GM21526 (cell line): ENCODE data around the gene STK31.
"Not testable (repeated sequence)": the region's sequence is repeated elsewhere in the genome, so short reads cannot be mapped to it uniquely, and the experiment has no call there.

ENCODE experiments used
- ATAC-seq: cut with Tn5 transposase; IDR thresholded peaks from one replicate; pipeline ENCODE4 v1.9.1; 2021; ENCODE audit warnings: moderate library complexity; ENCODE audit not compliant: unreplicated experiment, low FRiP score

Gene STK31, protein sequence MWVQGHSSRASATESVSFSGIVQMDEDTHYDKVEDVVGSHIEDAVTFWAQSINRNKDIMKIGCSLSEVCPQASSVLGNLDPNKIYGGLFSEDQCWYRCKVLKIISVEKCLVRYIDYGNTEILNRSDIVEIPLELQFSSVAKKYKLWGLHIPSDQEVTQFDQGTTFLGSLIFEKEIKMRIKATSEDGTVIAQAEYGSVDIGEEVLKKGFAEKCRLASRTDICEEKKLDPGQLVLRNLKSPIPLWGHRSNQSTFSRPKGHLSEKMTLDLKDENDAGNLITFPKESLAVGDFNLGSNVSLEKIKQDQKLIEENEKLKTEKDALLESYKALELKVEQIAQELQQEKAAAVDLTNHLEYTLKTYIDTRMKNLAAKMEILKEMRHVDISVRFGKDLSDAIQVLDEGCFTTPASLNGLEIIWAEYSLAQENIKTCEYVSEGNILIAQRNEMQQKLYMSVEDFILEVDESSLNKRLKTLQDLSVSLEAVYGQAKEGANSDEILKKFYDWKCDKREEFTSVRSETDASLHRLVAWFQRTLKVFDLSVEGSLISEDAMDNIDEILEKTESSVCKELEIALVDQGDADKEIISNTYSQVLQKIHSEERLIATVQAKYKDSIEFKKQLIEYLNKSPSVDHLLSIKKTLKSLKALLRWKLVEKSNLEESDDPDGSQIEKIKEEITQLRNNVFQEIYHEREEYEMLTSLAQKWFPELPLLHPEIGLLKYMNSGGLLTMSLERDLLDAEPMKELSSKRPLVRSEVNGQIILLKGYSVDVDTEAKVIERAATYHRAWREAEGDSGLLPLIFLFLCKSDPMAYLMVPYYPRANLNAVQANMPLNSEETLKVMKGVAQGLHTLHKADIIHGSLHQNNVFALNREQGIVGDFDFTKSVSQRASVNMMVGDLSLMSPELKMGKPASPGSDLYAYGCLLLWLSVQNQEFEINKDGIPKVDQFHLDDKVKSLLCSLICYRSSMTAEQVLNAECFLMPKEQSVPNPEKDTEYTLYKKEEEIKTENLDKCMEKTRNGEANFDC

DNA sequence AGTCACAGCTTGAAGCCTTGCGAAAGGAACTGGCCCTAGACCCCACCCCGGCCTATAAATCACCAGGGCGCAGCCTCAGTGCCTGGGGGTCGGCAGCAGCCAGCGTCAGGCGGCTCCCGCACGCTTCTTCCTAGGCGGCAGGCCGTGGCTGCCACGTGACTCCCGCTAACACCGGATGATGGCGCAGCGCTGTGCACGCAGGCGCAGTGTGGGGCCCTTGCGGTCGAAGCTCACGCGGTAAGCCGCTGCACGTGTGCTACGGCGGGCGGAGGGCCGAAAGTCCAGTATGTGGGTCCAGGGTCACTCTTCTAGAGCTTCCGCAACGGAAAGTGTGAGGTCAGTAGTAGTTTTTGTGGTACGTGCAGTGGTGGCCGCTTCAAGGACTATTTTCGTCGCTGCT is at the start of gene STK31:
Gene STK31, plus strand, starts transcription at position 220 of the 400 bp plus-strand sequence. Its CDS starts 67 bp downstream, at position 287.
- ATAC-seq, result no peak

DNA sequence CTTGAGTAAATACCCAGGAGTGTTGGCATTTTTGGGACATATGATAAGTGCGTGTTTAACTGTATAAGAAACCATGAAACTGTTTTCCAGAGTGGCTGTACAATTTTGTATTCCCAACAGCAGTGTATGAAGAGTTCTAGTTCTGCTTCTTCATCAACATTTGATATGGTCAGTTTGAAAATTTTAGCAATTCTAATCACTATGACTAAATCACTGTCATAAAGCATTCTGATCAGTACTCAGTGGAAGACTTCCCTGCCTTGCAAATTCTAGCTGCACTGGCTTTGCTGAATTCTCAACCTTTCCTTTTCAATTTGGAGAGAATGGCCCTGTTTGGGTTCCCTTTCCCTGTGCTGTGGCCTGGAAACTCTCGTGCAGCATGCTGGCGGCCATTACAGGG is 48.6 kb upstream of the STK31 start:
- ATAC-seq, result no peak

GRCh38 chr7:23662124-23662983 is 47.7 kb upstream of the STK31 start:
- ATAC-seq, result no peak

DNA sequence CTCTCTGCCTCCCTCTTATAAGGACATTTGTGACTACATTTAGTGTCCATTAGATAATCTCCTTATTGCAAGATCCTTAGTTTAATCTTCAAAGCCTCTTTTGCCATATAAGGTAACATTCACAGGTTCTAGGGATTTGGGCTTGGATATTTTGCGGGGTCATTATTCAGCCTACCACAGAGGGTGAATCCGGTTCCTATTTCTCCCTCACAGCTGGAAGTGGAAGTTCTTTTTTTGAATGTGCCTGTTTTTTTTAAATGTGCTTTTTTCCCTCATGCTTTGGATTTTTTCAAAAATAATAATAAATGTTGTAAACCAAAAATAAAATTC is 47.1 kb upstream of the STK31 start:
- ATAC-seq, result no peak

GRCh38 chr7:23664122-23664521 is 45.9 kb upstream of the STK31 start:
- no peak for ATAC-seq

- no peak for ATAC-seq
Measured at GRCh38 chr7:23672033-23672432, 38.0 kb upstream of the STK31 start.

GRCh38 chr7:23679898-23680413 is 30.1 kb upstream of the STK31 start, which contains the start of gene FAM221A:
Gene FAM221A, plus strand, starts transcription at chr7:23680199. Its CDS starts 20 bp downstream, at chr7:23680219.
- peak; percentile 98 for ATAC-seq

DNA sequence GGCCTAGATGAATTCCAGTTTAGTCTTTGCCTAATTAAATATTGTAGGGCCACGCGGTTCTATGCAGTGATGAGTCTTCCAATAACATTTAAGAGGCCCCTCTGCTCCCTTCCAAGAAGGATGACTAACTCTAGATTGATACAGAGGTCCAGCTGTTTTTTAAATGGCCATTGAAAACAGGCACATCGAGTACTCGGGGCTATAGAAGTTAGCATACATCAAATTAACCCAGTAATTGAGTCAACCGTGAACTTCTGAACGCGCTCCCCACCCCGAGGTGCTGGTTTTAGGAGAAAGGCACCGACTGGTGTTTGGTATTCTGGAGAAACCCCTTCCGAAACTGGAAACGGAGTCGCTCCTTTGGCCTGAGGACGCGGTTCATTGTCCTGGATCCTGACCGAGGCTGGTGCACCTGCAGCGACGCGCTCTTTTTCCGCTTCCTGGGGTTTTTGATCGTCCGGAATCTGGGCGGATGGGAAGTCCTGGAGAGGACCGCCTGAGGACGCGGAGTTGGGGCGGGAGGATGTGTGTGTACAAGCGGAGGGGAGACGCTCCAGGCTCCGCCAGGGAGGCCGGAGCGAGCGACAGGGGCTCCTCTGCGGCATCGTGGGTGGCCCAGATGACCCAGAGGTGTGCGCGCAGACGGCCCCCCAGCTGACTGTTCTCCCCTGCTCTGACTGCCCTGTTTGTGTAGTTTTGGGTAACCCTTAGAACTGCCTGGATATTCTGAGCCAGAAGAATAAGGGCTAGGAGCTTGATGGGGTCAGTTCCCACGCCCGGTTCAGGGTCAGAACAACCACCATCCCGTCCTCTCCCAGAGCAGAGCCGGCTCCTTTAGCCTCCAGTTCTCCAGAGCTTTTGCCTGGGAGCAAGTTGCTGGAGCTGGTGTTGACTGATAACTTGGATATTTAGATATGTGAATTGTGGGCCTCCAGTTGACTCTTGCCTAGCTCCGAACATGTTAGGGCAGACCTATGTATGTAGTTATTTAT is 29.3 kb upstream of the STK31 start:
- ATAC-seq, result peak; percentile 39

- ATAC-seq, result not testable (repeated sequence)
Measured at GRCh38 chr7:23684041-23684440, 26.0 kb upstream of the STK31 start.

- ATAC-seq, result no peak
Measured at GRCh38 chr7:23685731-23686130, 24.3 kb upstream of the STK31 start.

DNA sequence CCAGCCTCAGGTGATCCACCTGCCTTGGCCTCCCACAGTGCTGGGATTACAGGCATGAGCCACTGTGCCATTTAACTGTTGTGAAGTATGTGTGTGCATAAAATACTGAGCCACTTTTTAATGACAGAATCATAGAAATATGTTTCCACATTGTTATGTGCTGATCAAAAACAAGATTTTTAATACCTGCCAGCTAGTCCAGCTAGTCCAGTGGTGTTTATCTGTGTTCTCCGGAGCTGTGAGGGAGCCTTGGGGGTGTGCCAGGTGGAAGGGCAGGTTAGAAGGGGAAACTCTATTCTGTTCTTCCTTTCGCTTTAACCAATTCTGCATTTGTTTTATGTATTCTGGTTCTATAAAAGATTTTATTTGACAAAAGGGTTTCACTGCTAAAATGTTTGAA is 23.0 kb upstream of the STK31 start:
- no peak for ATAC-seq

DNA sequence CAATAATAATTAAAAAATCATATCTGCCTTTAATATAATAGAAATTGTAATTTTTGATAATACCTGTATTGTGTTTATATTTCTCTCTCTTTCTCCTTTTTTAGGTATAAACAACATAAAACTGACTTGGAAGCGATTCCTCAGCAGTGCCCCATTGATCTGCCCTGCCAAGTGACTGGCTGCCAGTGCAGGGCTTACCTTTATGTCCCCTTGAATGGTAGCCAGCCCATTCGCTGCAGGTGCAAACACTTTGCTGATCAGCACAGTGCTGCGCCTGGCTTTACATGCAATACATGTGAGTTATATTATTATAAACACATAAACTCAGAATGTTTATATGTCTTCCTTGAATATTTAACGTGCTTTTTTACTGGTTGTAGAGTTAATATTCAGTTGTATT is 20.9 kb upstream of the STK31 start:
- ATAC-seq, result no peak

DNA sequence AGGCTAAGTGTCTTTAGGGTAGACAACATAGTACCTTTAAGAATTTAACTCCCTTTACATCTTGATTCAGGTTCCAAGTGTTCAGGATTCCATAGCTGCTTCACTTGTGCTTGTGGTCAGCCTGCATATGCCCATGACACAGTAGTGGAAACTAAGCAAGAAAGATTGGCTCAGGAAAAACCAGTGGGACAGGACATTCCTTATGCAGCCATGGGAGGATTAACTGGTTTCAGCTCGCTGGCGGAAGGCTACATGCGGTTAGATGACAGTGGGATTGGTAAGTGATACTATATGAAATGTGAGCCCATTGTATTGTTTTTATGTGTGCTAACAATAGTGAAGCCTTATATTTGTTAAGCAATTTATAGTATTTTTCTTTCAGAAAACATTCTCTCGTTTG is 18.7 kb upstream of the STK31 start:
- ATAC-seq, result no peak

GRCh38 chr7:23693224-23693623 is 16.8 kb upstream of the STK31 start:
- no peak for ATAC-seq

DNA sequence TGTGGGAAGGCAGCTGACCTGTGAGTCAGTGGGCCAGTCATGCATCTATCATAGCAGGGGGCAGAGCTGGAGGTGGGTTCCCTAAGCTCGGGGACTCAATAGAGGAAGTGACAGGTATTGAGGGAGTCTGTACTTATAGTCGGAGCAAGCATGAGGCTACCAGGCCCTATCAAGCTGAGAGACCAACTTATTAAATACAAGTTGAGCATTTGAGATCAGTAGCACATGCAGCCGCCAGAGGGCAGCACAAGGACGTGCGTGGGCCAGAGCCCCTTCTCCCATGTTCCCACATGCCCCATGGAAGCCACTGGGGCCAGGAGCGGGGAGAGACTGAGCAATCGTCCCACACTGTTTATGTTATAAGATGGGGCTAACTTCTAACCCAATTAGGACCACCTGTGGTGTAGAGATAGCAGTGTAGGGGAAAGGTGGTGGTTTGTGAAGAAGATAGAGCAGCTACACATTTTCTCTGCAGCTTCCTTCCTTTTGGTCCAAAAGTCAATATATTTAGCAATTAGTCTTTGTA is 13.0 kb upstream of the STK31 start:
- ATAC-seq, result no peak

DNA sequence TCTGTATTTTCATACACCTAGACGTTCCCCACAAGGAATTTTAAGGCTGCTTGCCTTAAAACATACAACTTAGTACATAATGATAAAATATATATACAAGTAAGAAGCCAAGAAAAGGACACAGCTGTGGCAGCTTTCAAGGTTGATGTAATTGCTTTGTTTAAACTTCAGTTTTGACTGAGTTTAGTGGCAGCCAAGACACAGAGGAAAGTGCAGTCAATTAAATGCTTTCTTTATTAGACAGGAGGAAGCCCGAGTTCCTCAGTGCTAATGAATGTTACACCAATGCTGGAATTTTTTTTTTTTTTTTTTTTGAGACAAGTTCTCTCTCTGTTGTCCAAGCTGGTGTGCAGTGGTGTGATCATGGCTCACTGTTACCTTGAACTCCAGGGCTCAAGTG is 11.2 kb upstream of the STK31 start:
- no peak for ATAC-seq

DNA sequence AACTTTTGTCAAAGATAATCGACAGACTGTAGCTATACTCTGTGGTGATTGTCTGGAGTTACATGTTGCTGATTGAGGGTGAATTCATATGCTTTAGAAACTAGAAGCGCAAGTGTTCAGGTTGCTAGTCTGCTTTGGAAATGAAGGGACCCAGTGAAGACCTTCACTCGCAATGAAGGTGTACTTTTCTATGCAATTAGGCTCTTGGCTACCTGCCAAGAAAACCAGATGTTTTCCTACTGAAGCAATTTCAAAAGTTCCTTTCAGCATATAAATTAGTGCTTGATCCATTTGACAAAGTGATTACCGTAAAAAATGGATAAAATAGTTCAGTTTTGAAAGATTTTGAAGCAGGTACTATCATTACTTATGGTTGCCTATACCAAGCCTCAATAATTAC is 10.0 kb upstream of the STK31 start:
- no peak for ATAC-seq

- ATAC-seq, result no peak
Measured at GRCh38 chr7:23709081-23709750, 803 bp upstream of the STK31 start.
